Suppressor macrophage treated with lipopolysaccharide for 1 hour (primary cell): Measurements from ENCODE around the gene NUBP1.
"Not testable (repeated sequence)": the region's sequence is repeated elsewhere in the genome, so short reads cannot be mapped to it uniquely, and the experiment has no call there.

ENCODE experiments used
- DNase-seq, 3 donors: peaks; one replicate each; pipeline ENCODE4 v3.0.0-alpha.2; 2020 to 2022

The NUBP1 gene

DNA sequence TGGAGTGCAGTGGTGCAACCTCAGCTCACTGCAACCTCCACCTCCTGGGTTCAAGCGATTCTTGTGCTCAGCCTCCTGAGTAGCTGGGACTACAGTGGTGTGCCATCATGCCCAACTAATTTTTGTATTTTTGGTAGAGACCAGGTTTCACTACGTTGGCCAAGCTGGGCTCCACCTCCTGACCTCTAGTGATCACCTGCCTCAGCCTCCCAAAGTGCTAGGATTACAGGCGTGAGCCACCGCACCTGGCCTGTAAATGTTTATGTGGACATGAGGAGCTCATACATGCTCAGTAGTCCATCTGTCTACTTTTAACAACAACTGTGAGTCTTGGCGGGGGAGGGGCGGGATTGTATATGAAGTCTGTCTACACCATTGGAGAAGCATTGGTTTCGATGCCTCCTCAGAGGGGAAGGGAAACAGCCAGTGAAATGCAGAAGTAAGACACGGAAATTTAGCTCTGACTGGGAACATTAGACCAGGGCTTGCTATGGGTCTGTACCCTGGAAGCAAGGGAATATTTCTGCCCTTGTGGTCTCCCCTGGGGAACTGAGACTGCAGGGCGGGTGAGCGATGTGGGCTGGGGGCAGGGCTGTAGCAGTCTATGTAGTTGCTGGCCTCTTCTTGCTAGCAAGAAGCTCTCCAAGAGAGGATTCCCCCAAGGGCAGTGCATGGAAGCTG, 9.3 kb downstream of the NUBP1 start:
- DNase-seq = peak; percentile 92 to 96 (median 95)

DNA sequence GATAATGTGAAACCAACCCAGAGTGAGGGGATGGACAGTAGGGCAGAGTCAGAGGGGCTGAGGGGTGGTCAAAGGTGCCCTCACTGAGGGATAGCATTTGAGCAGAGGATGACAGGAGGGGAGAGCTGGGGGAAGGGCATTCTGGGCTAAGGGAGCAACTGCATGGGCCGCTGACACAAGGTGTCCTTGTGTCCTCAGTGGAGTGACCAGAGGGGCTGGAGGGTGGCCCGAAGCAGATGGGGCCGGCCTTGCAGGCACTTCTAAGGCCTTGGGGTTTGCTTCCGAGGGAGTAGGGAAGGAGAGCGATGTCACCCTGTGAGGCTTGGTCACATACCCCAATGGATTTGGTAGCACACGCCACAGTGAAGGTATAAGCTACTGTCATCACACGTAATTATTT, 10.0 kb downstream of the NUBP1 start:
- DNase-seq = no peak

DNA sequence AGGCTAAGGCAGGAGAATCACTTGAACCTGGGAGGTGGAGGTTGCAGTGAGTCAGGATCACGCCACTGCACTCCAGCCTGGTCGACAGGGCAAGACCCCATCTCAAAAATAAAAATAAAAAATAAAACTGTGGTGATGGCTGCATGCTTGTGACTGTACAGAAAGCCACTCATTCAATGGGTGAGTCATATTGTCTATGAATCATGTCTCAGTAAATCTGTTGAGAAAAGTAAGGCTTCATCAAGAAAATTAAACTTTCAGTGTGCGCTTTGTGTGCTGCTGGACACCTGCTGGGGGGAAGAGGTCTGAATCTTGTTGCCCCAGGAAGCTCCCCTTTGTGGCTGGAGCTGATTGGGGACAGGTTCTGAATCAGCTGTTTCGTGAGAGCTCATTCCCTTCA, 11.3 kb downstream of the NUBP1 start:
- DNase-seq = peak; percentile 43 to 86 (median 84)

DNA sequence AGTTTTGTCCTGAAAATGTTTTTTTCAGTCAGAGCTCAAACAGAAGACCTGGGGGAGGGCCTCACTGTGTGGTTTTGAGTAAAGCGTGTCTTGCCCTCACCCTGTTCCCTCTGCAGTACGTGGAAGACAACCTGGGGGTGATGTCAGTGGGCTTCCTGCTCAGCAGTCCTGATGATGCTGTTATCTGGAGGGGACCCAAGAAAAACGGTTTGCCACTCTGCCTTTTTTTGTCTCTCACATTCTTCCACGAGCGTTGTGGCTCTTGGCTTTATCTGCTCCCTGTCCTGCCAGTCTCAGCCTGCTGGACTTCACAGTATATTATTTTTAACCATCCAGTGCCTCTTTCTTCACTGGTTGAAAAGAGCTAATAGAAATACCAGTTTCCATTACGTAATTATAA, 12.9 kb downstream of the NUBP1 start:
- DNase-seq = no peak

DNA sequence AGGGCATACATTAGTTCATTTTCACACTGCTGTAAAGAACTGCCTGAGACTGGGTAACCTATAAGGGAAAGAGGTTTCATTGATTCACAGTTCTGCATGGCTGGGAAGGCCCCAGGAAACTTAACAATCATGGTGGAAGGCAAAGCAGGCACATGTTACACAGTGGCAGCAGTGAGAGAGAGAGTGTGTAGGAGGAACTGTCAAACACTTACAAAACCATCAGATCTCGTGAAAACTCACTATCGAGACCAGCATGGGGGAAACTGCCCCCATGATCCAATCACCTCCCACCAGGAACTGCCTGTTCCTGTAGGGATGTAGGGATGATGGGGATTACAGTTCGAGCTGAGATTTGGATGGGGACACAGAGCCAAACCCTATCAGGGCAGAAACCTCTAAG, 17.2 kb downstream of the NUBP1 start:
- peak in 2 of 3 donors; percentile 36 to 46 for DNase-seq

DNA sequence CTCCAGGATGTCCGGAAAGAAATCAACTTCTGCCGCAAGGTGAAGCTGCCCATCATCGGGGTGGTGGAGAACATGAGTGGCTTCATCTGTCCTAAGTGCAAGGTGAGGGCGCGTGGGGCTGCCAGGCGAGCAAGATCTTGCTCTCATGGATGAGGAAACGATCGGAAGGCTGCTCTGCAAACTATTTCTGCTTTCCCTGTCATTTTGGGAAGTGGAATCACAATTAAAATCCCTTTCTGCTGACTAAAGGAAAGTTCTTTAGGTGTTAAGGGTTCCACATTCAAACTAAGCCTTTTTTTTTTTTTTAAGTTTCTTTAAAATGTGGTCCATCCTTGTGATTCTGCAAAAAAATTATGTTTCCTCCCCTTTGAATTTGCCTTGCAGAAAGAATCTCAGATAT, 17.7 kb downstream of the NUBP1 start:
- peak in 2 of 3 donors; percentile 37 to 46 for DNase-seq

DNA sequence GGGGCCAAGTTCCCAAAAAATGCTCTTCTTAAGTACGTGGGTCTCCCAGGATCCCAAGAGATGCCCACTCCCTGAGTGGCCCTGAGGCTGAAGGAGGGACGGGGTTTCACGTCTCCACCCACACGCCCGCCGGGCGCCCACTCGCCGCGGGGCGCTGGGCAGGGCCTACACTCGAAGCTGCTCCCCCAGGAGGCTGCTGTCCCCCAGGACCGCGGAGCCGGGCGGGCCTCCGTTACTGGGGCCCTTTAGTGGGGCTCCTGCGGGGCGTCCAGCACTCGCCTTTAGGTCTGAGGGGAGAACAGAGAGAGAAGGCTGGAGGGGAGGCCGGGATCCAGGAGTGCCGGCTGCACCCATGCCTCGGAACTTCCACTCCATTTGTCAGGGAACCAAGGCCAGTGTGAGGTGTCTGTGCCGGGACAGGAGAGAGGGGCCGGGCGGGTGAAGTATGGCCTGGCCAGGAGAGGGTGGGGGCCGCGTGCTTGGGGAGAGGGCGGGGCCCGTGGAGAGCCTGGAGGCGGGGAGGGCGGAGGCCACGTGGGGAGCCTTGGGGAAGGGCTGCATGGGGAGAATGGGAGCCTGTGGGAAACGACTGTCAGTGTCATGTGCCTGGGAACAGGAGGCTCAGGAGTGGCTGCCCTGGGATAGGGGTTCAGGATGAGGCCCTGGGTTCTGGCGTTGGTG, 18.8 kb downstream of the NUBP1 start:
- no peak for DNase-seq

DNA sequence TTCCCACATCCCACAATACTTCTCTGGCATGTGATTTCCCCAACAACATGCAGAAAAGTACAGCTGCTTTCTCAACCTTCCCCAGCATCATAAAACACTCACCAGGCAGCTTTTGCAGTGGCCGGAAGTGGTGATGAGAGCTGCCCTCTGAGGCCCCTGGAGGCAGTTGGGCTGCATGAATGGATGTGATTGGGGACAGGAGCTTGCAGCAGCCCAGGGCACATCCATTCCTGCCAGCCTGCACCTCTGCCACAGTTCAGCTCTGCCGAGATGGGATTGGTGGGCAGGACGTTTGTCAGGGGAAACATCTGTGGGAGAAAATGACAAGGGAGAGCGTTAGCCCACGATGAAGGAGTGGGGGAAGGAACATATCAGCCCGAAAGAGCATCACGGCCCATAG, 19.8 kb downstream of the NUBP1 start:
- DNase-seq = peak in 2 of 3 donors; percentile 27 to 28

DNA sequence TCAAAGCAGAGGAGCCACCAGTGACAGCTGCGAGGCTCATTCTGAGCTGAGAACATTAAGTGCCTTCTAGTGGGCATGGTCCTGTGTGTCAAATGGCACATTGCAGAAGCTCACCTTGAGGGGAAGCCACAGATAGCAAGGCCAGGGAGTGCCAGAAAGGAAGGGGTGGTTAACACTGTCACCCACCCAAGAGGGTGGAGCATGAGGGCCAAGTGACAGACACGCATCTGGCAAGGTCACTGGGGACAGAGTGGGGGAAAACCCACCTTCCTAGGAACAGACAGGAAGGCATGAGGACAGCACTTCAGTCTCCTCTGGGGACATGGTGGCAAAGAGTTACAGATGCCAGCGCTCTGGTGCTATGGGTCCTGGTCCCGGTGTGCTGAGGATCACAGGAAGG, 22.1 kb downstream of the NUBP1 start:
- no peak for DNase-seq

DNA sequence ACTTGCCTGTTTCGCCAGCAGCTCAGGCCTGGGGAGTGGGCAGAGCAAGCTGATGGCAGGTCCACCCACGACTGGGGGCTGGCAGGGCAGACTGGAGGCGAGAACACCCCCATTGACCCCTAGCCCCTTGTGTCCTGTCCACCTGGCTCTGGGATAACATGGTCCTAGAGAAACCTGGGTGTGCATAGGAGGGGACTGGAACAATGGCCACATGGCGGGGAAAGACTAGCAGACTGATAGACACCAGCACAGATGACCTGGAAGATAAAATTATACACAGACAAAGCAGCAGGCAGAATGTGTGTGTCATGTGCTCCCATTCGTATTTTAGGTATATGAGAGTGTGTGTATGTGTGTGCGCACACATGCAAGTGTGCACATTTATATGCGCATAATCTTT, 23.5 kb downstream of the NUBP1 start:
- no peak for DNase-seq

DNA sequence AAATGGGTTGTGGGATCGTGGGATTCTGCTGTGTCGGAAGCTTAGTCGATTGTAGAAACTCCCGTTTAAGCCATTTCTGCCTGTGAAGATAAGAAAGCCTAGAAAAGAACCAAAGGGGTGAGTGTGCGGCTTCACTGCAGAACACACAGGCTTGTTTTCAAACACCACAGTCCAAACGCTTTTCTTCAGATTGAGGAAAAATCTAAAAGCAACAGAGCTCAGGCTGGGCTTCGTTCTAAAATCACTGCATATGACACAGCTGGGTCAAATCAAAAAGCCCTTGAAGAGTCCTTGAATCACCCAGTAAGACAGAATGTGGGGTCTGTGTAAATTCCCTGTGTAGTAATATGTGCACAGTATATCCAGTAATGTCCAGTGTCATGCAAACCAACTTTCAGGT, 25.7 kb downstream of the NUBP1 start:
- no peak for DNase-seq

DNA sequence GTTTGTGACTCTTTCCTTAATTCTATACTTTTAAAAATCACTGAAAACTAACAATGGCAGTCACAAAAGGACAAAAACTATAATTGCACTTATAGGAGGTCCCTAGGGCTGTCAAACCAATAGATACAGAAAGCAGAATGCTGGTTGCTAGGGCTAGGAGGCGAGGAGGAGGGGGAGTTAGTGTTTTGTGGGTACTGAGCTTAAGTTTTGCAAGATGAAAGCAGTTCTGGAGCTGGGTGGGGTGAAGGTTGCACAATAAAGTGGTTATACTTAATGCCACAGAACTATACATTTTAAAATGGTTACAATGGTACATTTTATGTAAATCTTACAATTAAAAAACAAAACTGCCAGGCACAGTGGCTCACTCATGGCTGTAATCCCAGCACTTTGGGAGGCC, 27.3 kb downstream of the NUBP1 start:
- peak; percentile 38 to 47 (median 40) for DNase-seq

DNA sequence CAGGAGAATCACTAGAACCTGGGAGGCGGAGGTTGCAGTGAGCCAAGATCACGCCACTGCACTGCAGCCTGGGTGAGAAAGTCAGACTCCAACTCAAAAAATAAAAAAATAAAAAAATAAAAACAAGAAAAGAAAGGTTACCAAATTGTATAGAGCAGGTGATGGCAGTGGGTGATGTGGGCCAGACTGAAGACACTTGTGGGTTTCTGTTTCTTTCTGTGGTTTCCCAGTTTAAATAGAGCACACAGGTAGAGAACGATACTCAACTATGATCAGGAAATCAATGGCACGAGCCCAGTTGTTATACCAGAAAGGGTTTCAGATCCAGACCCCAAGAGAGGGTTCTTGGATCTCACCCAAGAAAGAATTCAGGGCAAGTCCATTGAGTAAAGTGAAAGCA, 32.6 kb downstream of the NUBP1 start:
- no peak for DNase-seq

DNA sequence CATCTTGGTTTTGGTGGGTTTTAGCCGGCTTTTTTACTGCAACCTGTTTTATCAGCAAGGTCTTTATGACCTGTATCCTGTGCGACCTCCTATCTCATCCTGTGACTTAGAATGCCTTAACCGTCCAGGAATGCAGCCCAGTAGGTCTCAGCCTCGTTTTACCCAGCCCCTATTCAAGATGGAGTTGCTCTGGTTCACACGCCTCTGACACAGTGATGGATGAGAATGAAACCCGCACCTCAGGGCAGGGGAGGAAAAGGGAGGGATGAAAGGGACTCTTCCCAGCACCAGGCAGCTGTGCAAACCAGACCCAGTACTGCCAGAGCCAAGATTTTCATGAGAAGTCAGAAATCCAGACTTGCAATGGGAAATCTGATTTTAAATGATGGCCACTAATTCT, 33.3 kb downstream of the NUBP1 start:
- not testable (repeated sequence) for DNase-seq

DNA sequence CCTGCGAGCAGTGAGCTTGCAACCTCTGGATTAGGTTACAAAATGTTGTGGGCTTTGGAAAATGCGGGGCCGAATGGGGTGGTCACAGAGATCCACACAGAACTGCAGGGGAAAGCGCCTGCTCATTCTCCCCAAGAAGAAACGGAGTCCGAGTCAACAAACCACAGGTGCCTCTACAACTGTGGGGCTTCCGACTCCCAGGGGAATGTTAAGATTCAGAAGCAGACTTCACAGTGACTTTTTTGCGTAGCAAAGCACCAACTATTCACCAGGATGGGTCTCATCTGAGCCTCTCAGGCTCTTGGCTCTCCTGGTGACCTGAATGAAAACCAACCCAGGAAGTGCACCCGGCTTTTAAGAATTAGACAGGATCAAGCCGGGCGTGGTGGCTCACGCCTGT, 33.7 kb downstream of the NUBP1 start:
- no peak for DNase-seq

DNA sequence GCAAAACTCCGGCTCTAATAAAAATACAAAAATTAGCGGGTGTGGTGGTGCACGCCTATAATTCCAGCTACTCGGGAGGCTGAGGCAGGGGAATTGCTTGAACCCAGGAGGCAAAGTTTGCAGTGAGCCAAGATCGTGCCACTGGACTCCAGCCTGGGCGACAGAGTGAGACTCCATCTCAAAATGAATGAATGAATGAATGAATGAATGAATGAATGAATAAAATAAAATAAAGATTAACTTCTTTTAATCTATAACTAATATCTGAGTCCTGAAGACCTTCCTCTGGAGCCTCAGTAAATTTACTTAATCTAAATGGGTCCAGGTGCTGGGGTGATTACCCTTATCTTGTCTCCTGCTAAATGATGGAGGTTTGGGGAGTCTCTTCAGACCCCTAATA, 36.3 kb downstream of the NUBP1 start:
- DNase-seq = not testable (repeated sequence)

DNA sequence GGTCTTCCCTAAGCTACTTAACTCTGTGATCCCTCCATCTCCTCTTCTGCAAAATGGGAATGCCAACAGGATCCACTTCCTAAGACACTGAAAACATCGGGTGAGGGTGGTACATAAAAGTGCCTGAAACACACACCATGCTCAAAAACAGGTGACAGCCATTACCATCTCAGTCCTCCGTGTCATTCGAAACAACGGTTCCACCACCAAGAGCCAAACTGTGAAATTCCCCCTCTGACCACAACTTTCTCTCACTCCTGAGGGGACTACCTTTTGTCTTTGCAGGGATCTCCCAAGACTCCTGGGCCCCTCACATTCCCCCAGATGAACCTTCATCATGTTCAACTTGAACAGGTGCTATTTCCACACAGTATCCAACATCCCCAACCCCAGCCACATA, 37.0 kb downstream of the NUBP1 start:
- DNase-seq = no peak

DNA sequence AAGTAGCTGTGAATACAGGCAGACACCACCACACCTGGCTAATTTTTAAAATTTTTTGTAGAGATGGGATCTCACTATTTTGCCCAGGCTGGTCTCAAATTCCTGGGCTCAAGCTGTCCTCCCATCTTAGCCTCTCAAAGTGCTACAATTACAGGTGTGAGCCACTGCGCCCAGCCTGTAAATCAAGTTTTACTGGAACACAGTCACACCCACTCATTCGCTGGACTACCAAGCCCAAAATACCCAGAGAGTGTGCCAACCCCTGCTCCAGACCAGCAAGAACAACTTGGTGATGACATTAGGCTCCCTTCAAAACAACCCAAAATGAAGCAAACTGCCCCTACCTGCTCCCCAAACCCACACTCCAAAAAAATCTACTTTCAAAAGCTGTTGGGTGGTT, 39.0 kb downstream of the NUBP1 start:
- no peak for DNase-seq

DNA sequence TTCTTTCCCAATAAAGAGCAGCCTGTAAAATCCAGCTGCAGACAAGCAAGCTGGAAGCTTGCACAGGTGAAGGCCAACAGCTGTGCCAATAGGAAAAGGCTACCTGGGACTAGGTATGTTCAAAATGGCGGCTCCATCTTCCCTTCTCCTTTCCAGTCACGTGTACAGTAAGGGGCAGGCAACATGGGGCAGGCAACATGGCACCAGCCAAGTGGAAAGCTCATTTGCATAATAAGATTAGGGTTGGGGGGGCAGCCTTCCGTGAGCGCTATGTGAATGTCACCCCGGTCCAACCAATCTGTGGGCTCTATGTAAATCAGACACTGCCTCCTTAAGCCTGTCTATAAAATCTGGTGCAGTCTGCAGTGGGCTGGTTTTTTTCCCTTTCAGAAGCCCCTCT, 43.7 kb downstream of the NUBP1 start:
- no peak for DNase-seq

DNA sequence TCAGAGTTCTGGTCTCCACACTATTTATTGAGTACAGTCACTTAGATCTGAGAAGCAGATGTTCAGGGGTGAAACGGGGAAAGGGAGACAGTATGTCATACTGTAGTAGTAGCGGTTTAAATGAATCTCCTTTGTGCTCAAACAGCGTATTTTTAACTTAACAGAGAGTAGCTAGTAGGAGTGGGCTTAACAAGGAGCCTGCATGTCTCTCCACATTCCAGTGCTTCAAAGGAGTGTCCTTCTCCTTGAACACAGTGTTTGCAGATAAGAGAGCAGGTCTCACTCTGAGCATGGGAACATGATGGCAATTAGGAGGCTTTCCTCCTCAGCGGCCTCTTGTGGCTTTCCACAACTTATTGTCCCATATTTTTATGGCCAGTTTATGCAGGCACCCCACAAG, 45.0 kb downstream of the NUBP1 start:
- not testable (repeated sequence) for DNase-seq

DNA sequence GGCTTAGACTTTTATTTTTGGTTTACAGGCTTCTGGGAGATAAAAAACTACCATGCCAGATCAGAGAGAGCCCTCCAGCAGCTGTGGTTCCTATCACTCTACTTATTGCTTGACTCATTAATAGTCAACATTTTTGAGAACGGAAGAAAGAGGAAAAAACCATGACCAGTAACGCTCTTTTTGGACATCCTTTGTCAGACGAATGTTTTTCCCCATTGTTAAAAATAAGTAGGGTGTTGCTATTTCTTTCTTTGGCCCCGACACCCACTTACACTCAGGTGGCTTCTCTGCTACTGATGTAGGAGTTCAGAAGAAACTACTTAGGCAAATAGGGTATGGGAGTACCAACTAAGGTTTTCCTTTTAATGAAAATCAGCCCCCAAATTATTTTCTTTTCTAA, 47.4 kb downstream of the NUBP1 start:
- peak in 1 of 3 donors; percentile 27 for DNase-seq

DNA sequence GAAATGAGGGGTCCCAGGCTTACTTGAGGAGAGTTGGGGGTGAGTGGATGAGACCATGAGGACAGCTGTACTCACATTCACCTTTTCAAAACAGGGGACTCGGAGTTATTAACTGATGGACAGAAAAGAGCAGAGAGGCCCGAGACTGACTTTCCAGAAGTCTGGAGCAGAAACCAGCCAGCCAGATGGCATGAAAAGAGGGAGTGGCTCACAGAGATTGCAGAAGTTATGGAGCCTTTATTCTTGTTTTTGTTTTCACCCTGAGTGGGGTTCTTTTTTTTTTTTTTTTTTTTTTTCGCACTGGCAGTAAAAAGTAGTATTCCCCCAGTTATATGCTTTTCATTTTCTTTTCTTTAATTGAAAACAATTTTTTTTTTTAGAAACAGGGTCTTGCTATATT, 56.1 kb downstream of the NUBP1 start:
- DNase-seq = peak; percentile 26 to 52 (median 43)

DNA sequence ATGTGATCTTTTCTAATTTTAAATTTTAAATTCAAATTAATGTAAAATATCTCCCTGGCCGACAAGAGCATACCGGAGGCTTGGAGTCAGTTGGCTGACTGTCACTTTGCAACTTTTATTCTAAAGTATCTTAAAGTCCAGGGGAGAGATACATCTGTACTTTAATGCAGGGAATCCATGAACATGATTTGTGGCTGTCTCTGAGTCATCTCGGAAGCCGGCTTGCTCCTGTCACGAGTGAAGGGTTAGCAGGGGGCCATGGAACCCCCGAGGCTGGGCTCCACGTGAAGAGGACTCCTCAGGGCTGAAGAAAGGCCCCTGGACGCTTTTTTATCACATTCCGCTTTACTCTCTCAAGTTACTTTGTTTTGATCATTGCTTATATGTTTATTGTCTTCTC, 61.7 kb downstream of the NUBP1 start:
- DNase-seq = no peak

DNA sequence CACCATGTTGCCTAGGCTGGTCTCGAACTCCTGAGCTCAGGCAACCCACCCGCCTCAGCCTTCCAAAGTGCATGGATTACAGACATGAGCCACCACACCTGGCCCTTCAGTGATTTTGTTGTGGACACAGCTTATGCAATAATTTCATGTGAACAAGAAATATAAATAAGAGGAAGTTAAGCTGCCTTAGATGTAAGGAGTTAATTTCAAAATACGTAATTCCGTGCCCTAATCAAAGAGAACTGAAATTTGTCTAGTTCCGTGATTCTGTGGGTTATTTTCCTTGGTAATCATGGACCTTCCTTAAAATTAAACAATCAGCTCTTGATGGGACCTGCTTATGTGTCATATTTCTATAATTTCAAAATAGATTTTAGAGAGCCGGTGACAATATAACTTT, 63.1 kb downstream of the NUBP1 start:
- DNase-seq = peak; percentile 52 to 89 (median 88)

DNA sequence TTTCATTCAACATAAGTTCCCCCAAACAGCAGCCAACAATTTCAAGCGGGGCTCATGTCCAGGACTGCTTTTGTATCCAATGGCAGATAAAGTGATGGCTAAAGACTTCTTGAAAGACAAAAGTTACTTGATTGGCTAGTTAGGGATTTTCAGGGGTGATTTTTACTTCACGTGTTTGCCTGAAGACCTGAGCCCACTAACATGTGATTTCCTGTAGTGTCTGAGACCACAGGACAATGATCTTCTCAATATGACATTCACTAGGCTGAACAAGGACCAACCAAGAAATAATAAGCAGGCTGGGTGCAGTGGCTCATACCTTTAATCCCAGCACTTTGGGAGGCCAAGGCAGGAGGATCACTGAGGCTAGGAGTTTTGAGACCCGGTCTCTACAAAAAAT, 64.6 kb downstream of the NUBP1 start:
- no peak for DNase-seq
